HG02938 (cell line): ENCODE measurements around the gene CHST8.

Source experiments
- ATAC-seq: cut with Tn5 transposase; IDR thresholded peaks from one replicate; pipeline ENCODE4 v1.9.1; 2021; ENCODE audit warnings: mild to moderate bottlenecking, moderate library complexity; ENCODE audit not compliant: unreplicated experiment

CHST8 gene

GRCh38 chr19:33671211-33671610, 49.5 kb downstream of the CHST8 start:
- no peak for ATAC-seq

GRCh38 chr19:33673258-33673875, 51.6 kb downstream of the CHST8 start:
- ATAC-seq, result no peak

GRCh38 chr19:33673996-33674625, 52.4 kb downstream of the CHST8 start:
- ATAC-seq, result no peak

- no peak for ATAC-seq
Observed at GRCh38 chr19:33674626-33675367, 53.0 kb downstream of the CHST8 start.

- ATAC-seq, result no peak
Observed at GRCh38 chr19:33675501-33676124, 53.9 kb downstream of the CHST8 start.

- no peak for ATAC-seq
Observed at GRCh38 chr19:33676999-33677665, 55.4 kb downstream of the CHST8 start.

- ATAC-seq, result no peak
Observed at GRCh38 chr19:33677745-33678426, 56.1 kb downstream of the CHST8 start.

- no peak for ATAC-seq
Observed at GRCh38 chr19:33678796-33679585, 57.2 kb downstream of the CHST8 start.

GRCh38 chr19:33679696-33680095, 57.9 kb downstream of the CHST8 start:
- no peak for ATAC-seq

GRCh38 chr19:33681081-33681680, 59.4 kb downstream of the CHST8 start:
- no peak for ATAC-seq

- ATAC-seq, result no peak
Observed at GRCh38 chr19:33683881-33684537, 62.3 kb downstream of the CHST8 start.

- no peak for ATAC-seq
Observed at GRCh38 chr19:33684538-33685232, 62.9 kb downstream of the CHST8 start.

GRCh38 chr19:33685541-33685940, 63.8 kb downstream of the CHST8 start:
- ATAC-seq, result no peak

- ATAC-seq, result no peak
Observed at GRCh38 chr19:33686262-33686661, 64.5 kb downstream of the CHST8 start.

GRCh38 chr19:33686687-33687480, 65.1 kb downstream of the CHST8 start:
- no peak for ATAC-seq

- no peak for ATAC-seq
Observed at GRCh38 chr19:33687481-33688170, 65.9 kb downstream of the CHST8 start.
